ENCODE data around the gene LRRC8A. TPM values are rescaled to one million over a fixed set of nuclear protein-coding genes. Genes with fewer than 3 reads are reported as not detected.

LRRC8A gene
- total and polyA plus RNA-seq, 2 of the 8 experiments (the other 6 are each of a cell fraction or from before 2014, with no cell fraction given) = 103 to 111 TPM

DNA sequence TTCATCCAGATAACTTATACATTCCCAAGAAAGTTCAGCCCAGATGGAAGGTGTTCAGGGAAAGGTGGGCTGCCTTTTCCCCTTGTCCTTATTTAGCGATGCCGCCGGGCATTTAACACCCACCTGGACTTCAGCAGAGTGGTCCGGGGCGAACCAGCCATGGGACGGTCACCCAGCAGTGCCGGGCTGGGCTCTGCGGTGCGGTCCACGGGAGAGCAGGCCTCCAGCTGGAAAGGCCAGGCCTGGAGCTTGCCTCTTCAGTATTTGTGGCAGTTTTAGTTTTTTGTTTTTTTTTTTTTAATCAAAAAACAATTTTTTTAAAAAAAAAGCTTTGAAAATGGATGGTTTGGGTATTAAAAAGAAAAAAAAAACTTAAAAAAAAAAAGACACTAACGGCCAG lies 34.8 kb downstream of the LRRC8A start (continued):
- TF ChIP-seq, protein P1, sequence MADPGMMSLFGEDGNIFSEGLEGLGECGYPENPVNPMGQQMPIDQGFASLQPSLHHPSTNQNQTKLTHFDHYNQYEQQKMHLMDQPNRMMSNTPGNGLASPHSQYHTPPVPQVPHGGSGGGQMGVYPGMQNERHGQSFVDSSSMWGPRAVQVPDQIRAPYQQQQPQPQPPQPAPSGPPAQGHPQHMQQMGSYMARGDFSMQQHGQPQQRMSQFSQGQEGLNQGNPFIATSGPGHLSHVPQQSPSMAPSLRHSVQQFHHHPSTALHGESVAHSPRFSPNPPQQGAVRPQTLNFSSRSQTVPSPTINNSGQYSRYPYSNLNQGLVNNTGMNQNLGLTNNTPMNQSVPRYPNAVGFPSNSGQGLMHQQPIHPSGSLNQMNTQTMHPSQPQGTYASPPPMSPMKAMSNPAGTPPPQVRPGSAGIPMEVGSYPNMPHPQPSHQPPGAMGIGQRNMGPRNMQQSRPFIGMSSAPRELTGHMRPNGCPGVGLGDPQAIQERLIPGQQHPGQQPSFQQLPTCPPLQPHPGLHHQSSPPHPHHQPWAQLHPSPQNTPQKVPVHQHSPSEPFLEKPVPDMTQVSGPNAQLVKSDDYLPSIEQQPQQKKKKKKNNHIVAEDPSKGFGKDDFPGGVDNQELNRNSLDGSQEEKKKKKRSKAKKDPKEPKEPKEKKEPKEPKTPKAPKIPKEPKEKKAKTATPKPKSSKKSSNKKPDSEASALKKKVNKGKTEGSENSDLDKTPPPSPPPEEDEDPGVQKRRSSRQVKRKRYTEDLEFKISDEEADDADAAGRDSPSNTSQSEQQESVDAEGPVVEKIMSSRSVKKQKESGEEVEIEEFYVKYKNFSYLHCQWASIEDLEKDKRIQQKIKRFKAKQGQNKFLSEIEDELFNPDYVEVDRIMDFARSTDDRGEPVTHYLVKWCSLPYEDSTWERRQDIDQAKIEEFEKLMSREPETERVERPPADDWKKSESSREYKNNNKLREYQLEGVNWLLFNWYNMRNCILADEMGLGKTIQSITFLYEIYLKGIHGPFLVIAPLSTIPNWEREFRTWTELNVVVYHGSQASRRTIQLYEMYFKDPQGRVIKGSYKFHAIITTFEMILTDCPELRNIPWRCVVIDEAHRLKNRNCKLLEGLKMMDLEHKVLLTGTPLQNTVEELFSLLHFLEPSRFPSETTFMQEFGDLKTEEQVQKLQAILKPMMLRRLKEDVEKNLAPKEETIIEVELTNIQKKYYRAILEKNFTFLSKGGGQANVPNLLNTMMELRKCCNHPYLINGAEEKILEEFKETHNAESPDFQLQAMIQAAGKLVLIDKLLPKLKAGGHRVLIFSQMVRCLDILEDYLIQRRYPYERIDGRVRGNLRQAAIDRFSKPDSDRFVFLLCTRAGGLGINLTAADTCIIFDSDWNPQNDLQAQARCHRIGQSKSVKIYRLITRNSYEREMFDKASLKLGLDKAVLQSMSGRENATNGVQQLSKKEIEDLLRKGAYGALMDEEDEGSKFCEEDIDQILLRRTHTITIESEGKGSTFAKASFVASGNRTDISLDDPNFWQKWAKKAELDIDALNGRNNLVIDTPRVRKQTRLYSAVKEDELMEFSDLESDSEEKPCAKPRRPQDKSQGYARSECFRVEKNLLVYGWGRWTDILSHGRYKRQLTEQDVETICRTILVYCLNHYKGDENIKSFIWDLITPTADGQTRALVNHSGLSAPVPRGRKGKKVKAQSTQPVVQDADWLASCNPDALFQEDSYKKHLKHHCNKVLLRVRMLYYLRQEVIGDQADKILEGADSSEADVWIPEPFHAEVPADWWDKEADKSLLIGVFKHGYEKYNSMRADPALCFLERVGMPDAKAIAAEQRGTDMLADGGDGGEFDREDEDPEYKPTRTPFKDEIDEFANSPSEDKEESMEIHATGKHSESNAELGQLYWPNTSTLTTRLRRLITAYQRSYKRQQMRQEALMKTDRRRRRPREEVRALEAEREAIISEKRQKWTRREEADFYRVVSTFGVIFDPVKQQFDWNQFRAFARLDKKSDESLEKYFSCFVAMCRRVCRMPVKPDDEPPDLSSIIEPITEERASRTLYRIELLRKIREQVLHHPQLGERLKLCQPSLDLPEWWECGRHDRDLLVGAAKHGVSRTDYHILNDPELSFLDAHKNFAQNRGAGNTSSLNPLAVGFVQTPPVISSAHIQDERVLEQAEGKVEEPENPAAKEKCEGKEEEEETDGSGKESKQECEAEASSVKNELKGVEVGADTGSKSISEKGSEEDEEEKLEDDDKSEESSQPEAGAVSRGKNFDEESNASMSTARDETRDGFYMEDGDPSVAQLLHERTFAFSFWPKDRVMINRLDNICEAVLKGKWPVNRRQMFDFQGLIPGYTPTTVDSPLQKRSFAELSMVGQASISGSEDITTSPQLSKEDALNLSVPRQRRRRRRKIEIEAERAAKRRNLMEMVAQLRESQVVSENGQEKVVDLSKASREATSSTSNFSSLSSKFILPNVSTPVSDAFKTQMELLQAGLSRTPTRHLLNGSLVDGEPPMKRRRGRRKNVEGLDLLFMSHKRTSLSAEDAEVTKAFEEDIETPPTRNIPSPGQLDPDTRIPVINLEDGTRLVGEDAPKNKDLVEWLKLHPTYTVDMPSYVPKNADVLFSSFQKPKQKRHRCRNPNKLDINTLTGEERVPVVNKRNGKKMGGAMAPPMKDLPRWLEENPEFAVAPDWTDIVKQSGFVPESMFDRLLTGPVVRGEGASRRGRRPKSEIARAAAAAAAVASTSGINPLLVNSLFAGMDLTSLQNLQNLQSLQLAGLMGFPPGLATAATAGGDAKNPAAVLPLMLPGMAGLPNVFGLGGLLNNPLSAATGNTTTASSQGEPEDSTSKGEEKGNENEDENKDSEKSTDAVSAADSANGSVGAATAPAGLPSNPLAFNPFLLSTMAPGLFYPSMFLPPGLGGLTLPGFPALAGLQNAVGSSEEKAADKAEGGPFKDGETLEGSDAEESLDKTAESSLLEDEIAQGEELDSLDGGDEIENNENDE (IDR thresholded peaks at IDR 0.05; ENCODE audit: insufficient replicate concordance, low read length) = no peak
- no peak for TF ChIP-seq EZH2 (IDR thresholded peaks at IDR 0.05; ENCODE audit: low read depth, low read length, severe bottlenecking)
- no peak for TF ChIP-seq KDM4A (IDR thresholded peaks at IDR 0.05; ENCODE audit: low read depth, low read length, severe bottlenecking)
- TF ChIP-seq EP300 (IDR thresholded peaks at IDR 0.05; ENCODE audit: borderline replicate concordance in 1 of 2, low read depth in 2 of 2, low read length in 2 of 2) = no peak
- no peak for TF ChIP-seq TCF12 (IDR thresholded peaks at IDR 0.05; ENCODE audit: low read depth, low read length)
- TF ChIP-seq SIN3A (conservative IDR thresholded peaks at IDR 0.05 in 1 of 2, IDR thresholded peaks at IDR 0.05 in 1 of 2; ENCODE audit: low read depth in 1 of 2, low read length in 2 of 2) = no peak
